ENCODE results near the gene ADGRV1.
A peak's percentile ranks its signal among the peaks of the same experiment; 100 is the strongest.

ADGRV1 gene

GRCh38 chr5:90558344-90559192 is at the start of gene ADGRV1:
Gene ADGRV1 (plus strand): TSS chr5:90558797. CDS start chr5:90558896, 99 bp downstream.
- no peak for DNase-seq

GRCh38 chr5:90510438-90510837 is 48.2 kb upstream of the ADGRV1 start:
- DNase-seq: no peak

- DNase-seq: no peak
Measured at GRCh38 chr5:90514520-90514919, 44.1 kb upstream of the ADGRV1 start.

GRCh38 chr5:90518661-90519060 is 39.9 kb upstream of the ADGRV1 start:
- no peak for DNase-seq

- DNase-seq: no peak
Measured at GRCh38 chr5:90519081-90519480, 39.5 kb upstream of the ADGRV1 start.

- DNase-seq: peak; percentile 24
Measured at GRCh38 chr5:90528601-90529193, 29.9 kb upstream of the ADGRV1 start.

- peak; percentile 97 for DNase-seq
Measured at GRCh38 chr5:90529194-90529938, 29.2 kb upstream of the ADGRV1 start, which contains the start of gene LYSMD3. Gene LYSMD3 (minus strand): TSS chr5:90529584. CDS start chr5:90525289, 4,295 bp downstream.

- no peak for DNase-seq
Measured at GRCh38 chr5:90529939-90530677, 28.5 kb upstream of the ADGRV1 start.

- no peak for DNase-seq
Measured at GRCh38 chr5:90530736-90531487, 27.7 kb upstream of the ADGRV1 start.

- DNase-seq: no peak
Measured at GRCh38 chr5:90533794-90534193, 24.8 kb upstream of the ADGRV1 start.

GRCh38 chr5:90534922-90535321 is 23.7 kb upstream of the ADGRV1 start:
- DNase-seq: no peak

- no peak for DNase-seq
Measured at GRCh38 chr5:90542827-90543519, 15.6 kb upstream of the ADGRV1 start.

GRCh38 chr5:90545511-90545910 is 13.1 kb upstream of the ADGRV1 start:
- no peak for DNase-seq

GRCh38 chr5:90546216-90546837 is 12.3 kb upstream of the ADGRV1 start:
- DNase-seq: no peak

- DNase-seq: no peak
Measured at GRCh38 chr5:90547072-90547536, 11.5 kb upstream of the ADGRV1 start.

GRCh38 chr5:90548069-90548593 is 10.5 kb upstream of the ADGRV1 start:
- DNase-seq: no peak

GRCh38 chr5:90549223-90549622 is 9.4 kb upstream of the ADGRV1 start:
- no peak for DNase-seq

GRCh38 chr5:90549729-90550275 is 8.8 kb upstream of the ADGRV1 start:
- DNase-seq: no peak

GRCh38 chr5:90550963-90551362 is 7.6 kb upstream of the ADGRV1 start:
- no peak for DNase-seq

GRCh38 chr5:90551376-90551775 is 7.2 kb upstream of the ADGRV1 start:
- DNase-seq: no peak

Measured in activated T-cell treated with anti-CD3 and anti-CD28 coated beads, Interleukin-2, amount 50 U/mL, for 1 hour (primary cell).